ENCODE measurements around the gene GPR149.
"Not testable (repeated sequence)": the region's sequence is repeated elsewhere in the genome, so short reads cannot be mapped to it uniquely, and the experiment has no call there.

The GPR149 gene, protein sequence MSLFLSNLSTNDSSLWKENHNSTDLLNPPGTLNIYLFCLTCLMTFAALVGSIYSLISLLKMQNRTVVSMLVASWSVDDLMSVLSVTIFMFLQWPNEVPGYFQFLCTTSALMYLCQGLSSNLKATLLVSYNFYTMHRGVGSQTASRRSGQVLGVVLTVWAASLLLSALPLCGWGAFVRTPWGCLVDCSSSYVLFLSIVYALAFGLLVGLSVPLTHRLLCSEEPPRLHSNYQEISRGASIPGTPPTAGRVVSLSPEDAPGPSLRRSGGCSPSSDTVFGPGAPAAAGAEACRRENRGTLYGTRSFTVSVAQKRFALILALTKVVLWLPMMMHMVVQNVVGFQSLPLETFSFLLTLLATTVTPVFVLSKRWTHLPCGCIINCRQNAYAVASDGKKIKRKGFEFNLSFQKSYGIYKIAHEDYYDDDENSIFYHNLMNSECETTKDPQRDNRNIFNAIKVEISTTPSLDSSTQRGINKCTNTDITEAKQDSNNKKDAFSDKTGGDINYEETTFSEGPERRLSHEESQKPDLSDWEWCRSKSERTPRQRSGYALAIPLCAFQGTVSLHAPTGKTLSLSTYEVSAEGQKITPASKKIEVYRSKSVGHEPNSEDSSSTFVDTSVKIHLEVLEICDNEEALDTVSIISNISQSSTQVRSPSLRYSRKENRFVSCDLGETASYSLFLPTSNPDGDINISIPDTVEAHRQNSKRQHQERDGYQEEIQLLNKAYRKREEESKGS
- total RNA-seq, result 0 reads per million in 2 experiments

DNA sequence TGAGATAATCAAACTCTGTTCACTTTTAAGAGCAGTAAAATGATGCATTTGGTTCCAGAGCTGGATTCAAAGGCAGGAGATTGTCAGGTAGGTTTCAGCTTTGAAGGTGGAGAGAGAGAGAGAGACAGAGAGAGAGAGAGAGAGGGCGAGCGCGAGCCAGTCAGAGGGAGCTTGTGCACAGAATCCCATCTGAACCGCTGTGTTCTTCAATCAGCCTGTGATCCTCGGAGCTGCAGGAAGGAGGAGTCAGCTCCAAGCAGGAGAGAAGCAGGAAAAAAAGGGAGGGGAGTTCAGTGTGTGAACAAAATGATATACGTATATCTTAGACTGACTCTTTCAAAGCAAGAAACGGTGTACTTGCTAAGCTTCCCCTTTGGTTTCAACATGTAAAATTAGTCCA lies at the start of gene GPR149:
GPR149 (minus strand) TSS at position 177 of the 400 bp plus-strand sequence. CDS start 575 bp downstream, outside the sequence.
- no peak for DNase-seq (ENCODE audit: low read depth)

- no peak for DNase-seq (ENCODE audit: low read depth)
Measured at GRCh38 chr3:154473769-154474168, 43.8 kb upstream of the GPR149 start.

GRCh38 chr3:154469585-154469984 lies 39.6 kb upstream of the GPR149 start:
- no peak for DNase-seq (ENCODE audit: low read depth)

- no peak for DNase-seq (ENCODE audit: low read depth)
Measured at GRCh38 chr3:154464440-154465190, 34.6 kb upstream of the GPR149 start.

GRCh38 chr3:154458560-154458959 lies 28.6 kb upstream of the GPR149 start:
- DNase-seq (ENCODE audit: low read depth), result no peak

- DNase-seq (ENCODE audit: low read depth), result not testable (repeated sequence)
Measured at GRCh38 chr3:154439081-154439480, 9.1 kb upstream of the GPR149 start.

GRCh38 chr3:154431043-154431442 lies 1.1 kb upstream of the GPR149 start:
- no peak for DNase-seq (ENCODE audit: low read depth)

- no peak for DNase-seq (ENCODE audit: low read depth)
Measured at GRCh38 chr3:154428286-154429206, 1.4 kb downstream of the GPR149 start.

DNA sequence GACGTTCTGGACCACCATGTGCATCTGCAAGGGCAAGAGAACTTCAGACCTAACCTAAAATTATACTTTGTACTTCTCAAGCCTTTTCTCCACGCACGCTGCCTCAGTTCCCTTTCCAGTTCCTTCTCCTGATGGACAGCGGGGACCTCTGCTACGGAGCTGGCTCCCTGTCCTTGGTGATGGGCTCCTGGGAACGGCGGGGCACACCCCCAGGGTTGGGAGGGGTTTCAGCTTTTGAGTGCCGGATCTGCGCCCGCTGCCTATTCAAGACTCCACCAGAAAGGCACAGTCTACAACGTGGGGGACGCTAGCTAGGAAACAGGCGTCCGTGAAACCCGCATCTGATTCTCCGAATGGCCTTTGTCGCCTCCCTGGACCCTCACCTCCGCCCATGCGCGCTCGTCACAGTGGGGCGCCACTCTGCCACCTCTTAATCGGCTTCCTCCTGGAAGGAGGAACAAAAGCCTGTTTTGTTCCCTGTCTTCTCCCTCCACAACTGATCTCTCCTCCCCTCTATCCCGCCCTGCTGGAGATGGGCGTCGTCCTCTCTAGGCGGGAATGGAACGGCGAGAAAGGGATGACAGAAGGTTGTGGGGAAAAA lies 2.2 kb downstream of the GPR149 start:
- no peak for DNase-seq (ENCODE audit: low read depth)

- no peak for DNase-seq (ENCODE audit: low read depth)
Measured at GRCh38 chr3:154422694-154423093, 7.3 kb downstream of the GPR149 start.

DNA sequence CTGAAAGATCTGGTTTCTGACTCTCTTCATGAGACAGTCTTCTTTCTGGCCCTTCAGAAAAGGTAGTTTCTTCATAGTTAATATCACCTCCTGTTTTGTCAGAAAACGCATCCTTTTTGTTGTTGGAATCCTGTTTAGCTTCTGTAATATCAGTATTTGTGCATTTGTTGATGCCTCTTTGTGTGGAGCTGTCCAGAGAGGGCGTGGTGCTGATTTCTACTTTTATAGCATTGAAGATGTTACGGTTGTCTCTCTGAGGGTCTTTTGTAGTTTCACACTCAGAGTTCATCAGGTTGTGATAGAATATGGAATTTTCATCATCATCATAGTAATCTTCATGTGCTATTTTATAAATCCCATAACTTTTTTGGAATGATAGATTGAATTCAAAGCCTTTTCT lies 8.9 kb downstream of the GPR149 start:
- no peak for DNase-seq (ENCODE audit: low read depth)

DNA sequence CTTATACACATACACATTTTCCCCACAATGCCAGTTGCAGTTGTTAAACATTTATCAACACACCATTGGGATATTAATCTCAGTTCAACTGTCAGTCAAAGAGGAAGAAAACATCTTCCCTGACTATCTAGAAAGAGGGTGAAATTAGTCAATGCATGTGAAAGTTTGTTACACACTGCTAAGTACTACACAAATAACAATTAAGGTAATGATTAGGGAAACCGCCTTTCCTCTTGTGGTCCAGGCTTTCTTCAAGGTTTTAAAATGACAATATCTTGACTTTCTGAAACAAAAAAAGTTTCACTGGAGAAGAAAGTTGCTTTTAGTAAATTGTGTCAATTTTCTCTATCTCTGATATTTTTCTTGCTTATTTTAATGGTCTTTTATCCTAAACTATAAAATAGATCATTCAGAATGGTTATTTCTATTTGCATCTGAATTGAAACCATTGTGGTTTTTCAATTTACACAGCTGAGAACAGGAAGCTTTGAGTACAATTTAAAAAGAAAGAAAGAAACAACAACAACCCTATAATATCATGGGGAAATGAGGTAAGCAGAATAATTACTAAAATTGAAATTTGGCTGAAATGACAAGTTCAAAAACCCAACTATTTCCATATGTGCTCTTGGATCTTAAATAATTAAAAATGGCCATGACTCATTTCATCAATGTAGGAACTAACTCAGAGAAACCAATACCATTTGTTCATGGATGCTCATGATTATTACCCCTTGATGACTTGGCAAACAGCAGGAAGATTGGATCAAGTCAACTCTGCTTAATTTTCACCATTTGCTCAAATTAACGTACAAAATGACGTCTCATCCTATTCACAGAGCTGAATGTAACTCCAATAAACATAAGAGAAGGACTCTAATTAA lies 31.7 kb downstream of the GPR149 start:
- no peak for DNase-seq (ENCODE audit: low read depth)

DNA sequence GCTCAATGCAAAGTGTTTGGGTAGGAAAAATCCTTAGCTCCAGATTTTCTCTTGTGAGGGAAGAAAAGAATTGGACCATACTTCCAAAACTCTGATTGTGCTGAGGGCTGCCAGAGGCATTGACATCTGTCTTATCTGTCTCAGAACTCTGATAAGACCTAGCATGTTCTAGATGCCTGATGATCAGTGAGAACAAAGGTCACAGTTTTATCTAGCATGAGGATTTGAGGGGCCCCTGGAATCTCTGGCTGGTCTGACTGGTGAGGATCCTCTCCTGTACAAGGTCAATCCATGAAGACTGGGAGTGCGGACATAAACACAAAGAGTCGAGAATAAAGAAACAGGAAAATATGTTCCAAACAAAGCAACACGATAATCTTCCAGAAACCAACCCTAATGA lies 40.1 kb downstream of the GPR149 start:
- DNase-seq (ENCODE audit: low read depth), result no peak

DNA sequence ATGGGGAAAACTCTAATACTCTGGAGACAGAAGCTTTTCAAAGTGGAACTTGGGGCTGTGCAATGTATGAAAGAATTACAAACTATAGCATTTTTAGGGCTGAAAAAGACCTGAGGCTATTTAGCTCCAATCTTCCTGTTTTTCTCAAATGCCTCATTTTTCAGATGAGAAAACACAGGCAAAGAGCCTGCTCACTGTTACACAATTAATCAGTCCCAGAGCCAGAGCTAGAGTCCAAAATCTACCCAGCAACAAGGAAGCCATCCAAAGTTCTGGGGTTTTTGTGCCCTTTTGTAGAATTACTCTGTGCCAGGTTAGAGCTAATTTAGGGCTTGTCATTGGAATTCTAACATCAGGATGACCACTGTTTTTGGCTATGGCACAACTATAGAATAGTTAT lies 45.5 kb downstream of the GPR149 start:
- DNase-seq (ENCODE audit: low read depth), result no peak

DNA sequence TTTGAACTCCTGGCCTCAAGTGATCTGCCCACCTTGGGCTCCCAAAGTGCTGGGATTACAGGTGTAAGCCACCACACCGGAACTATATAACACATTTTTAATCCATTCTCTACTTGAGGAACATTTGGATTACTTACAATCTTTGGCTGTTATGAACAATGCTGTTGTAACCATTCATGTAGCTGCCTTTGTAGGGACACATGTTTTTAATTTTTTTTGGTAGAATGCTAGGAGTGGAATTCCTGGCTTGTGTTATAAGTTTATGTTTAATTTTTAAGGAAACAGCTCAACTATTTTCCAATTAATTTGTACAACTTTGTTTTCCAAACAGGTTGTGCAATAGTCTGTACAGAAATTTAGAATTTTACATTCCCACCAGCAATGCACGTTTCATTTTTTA lies 51.7 kb downstream of the GPR149 start:
- DNase-seq (ENCODE audit: low read depth), result no peak

DNA sequence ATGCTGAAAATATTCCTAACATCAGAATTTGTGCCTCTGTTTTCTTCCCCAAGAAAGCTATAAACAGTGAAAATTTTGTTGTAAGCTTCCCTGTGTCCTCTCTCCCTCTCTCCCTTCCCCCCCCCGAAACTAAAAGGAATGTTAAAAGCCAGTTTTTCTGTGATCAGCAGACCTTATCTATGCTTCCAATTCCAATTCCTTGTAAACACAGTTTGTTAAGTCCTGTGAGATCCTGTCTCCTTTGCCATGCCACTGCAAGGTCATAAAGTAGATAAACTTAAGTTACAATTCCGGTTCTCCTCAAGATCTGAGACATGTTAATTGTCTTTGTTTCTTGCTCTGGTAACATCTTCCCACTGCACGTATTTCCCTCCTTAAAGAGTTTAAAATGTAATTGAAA lies 62.8 kb downstream of the GPR149 start:
- no peak for DNase-seq (ENCODE audit: low read depth)

- DNase-seq (ENCODE audit: low read depth), result no peak
Measured at GRCh38 chr3:154364849-154365248, 65.1 kb downstream of the GPR149 start.

GRCh38 chr3:154361099-154361498 lies 68.9 kb downstream of the GPR149 start:
- DNase-seq (ENCODE audit: low read depth), result no peak

DNA sequence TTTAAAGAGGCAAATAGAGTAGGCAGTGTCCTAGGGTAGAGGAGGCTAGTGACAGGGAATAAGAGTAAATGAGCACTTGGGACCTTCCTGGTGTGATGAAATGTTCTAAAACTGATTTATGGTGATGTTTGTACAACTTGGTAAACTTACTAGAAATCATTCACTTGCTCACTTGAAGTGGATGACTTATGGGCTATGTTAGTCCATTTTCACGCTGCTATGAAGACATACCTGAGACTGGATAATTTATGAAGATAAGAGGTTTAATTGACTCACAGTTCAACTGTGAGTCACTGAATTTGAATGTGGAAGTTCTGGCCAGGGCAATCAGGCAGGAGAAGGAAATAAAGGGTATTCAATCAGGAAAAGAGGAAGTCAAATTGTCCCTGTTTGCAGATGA lies 74.0 kb downstream of the GPR149 start:
- no peak for DNase-seq (ENCODE audit: low read depth)

- DNase-seq (ENCODE audit: low read depth), result no peak
Measured at GRCh38 chr3:154349223-154349622, 80.8 kb downstream of the GPR149 start.

Measured in T follicular helper cell (primary cell).